ENCODE data around the gene DHODH.

Gene DHODH

GRCh38 chr16:72025404-72026114 lies 17.0 kb downstream of the DHODH start:
- TF ChIP-seq GATA3 (IDR thresholded peaks at IDR 0.05; ENCODE audit: low read depth, low read length) (no peak), GATA2 (IDR thresholded peaks at IDR 0.05; ENCODE audit: low read depth, low read length) (no peak)

- TF ChIP-seq GATA2 (IDR thresholded peaks at IDR 0.05; ENCODE audit: low read depth, low read length), result no peak
- no peak for TF ChIP-seq GATA3 (IDR thresholded peaks at IDR 0.05; ENCODE audit: low read depth, low read length)
Measured at GRCh38 chr16:72027669-72028378, 19.3 kb downstream of the DHODH start.

- TF ChIP-seq GATA2 (IDR thresholded peaks at IDR 0.05; ENCODE audit: low read depth, low read length) (no peak), GATA3 (IDR thresholded peaks at IDR 0.05; ENCODE audit: low read depth, low read length) (no peak)
Measured at GRCh38 chr16:72029567-72030271, 21.2 kb downstream of the DHODH start.

GRCh38 chr16:72033437-72033836 lies 24.9 kb downstream of the DHODH start:
- TF ChIP-seq GATA2 (IDR thresholded peaks at IDR 0.05; ENCODE audit: low read depth, low read length) (no peak), GATA3 (IDR thresholded peaks at IDR 0.05; ENCODE audit: low read depth, low read length) (no peak)

GRCh38 chr16:72036098-72036497 lies 27.6 kb downstream of the DHODH start:
- TF ChIP-seq GATA3 (IDR thresholded peaks at IDR 0.05; ENCODE audit: low read depth, low read length) (no peak), GATA2 (IDR thresholded peaks at IDR 0.05; ENCODE audit: low read depth, low read length) (no peak)

GRCh38 chr16:72042157-72042660 lies 33.7 kb downstream of the DHODH start:
- TF ChIP-seq GATA2 (IDR thresholded peaks at IDR 0.05; ENCODE audit: low read depth, low read length) (no peak), GATA3 (IDR thresholded peaks at IDR 0.05; ENCODE audit: low read depth, low read length) (no peak)

- no peak for TF ChIP-seq GATA2 (IDR thresholded peaks at IDR 0.05; ENCODE audit: low read depth, low read length)
- TF ChIP-seq GATA3 (IDR thresholded peaks at IDR 0.05; ENCODE audit: low read depth, low read length), result no peak
Measured at GRCh38 chr16:72043058-72043457, 34.5 kb downstream of the DHODH start.

GRCh38 chr16:72043539-72043938 lies 35.0 kb downstream of the DHODH start:
- TF ChIP-seq GATA2 (IDR thresholded peaks at IDR 0.05; ENCODE audit: low read depth, low read length) (no peak), GATA3 (IDR thresholded peaks at IDR 0.05; ENCODE audit: low read depth, low read length) (no peak)

- TF ChIP-seq GATA2 (IDR thresholded peaks at IDR 0.05; ENCODE audit: low read depth, low read length), result no peak
Measured at GRCh38 chr16:72044296-72044695, 35.8 kb downstream of the DHODH start.

GRCh38 chr16:72044825-72045359 lies 36.3 kb downstream of the DHODH start:
- TF ChIP-seq GATA2 (IDR thresholded peaks at IDR 0.05; ENCODE audit: low read depth, low read length), result no peak
- no peak for TF ChIP-seq GATA3 (IDR thresholded peaks at IDR 0.05; ENCODE audit: low read depth, low read length)

- TF ChIP-seq GATA3 (IDR thresholded peaks at IDR 0.05; ENCODE audit: low read depth, low read length), result no peak
- no peak for TF ChIP-seq GATA2 (IDR thresholded peaks at IDR 0.05; ENCODE audit: low read depth, low read length)
Measured at GRCh38 chr16:72049110-72049509, 40.6 kb downstream of the DHODH start.

GRCh38 chr16:72050769-72051464 lies 42.4 kb downstream of the DHODH start:
- no peak for TF ChIP-seq GATA3 (IDR thresholded peaks at IDR 0.05; ENCODE audit: low read depth, low read length)
- TF ChIP-seq GATA2 (IDR thresholded peaks at IDR 0.05; ENCODE audit: low read depth, low read length), result no peak

GRCh38 chr16:72051818-72052217 lies 43.3 kb downstream of the DHODH start:
- TF ChIP-seq GATA3 (IDR thresholded peaks at IDR 0.05; ENCODE audit: low read depth, low read length) (no peak), GATA2 (IDR thresholded peaks at IDR 0.05; ENCODE audit: low read depth, low read length) (no peak)
